Measurements from ENCODE around the gene SPAG16.
A peak's percentile ranks its signal among the peaks of the same experiment; 100 is the strongest.
"Not testable (repeated sequence)": the region's sequence is repeated elsewhere in the genome, so short reads cannot be mapped to it uniquely, and the experiment has no call there.

SPAG16 gene

DNA sequence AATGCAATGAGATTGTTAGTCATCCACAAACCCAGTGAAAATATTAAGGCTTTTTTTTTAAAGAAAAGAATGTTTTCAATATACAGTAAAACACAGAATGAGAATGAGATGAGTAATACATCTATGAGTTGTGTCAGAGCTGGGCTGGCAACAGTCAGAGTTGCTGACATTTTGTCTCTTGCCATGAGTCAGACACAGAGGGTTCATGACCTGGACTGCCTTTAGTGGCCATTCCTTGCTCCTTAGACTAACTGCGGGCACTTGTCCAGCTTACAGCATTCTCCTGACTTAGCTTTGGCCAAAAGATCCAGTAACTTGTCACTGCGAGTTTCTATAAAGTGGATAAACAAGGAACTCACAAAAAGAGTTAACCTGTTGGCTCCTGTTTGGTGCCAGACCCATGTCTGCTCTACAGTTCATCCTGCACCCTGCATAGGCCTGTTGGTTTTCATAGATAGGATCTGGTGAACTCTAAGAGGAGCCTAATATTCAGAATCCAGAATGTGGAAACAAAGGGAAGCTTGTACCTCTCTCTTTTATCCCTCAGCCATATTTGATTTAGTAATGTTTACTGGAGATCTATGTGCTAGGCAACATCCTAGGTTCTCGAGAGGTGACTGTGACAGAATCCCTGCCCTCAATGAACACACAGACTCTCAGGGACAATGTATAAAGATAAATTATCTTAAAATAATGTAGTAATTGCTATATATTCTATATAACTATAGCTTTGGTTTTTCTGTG lies 735.1 kb downstream of the SPAG16 start:
- DNase-seq: peak; percentile 94

DNA sequence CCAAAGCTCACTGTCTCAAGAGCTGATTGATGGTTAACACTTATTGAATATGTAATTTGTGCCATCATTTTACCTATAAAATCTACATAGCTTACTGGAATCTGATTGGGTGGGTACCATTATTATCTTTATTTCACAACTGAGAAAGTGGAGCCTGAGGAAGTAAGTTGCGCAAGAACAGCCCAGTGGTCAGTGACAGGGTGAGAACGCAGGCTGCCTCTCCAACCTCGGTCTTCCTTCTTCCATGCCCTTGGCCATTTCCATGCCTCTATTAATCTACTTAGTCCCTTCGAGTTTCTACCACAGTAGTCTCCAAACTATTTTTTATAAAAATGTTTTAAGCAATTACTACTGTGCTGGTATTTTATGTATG lies 735.7 kb downstream of the SPAG16 start:
- DNase-seq: no peak

- no peak for DNase-seq
These were observed 744.9 kb downstream of the SPAG16 start for GRCh38 chr2:214029190-214029589.

- no peak for DNase-seq
These were observed 747.3 kb downstream of the SPAG16 start for GRCh38 chr2:214031566-214031965.

- no peak for DNase-seq
These were observed 750.2 kb downstream of the SPAG16 start for GRCh38 chr2:214034417-214034816.

- no peak for DNase-seq
These were observed 751.0 kb downstream of the SPAG16 start for GRCh38 chr2:214035091-214035852.

GRCh38 chr2:214035921-214036320 lies 751.7 kb downstream of the SPAG16 start:
- no peak for DNase-seq

DNA sequence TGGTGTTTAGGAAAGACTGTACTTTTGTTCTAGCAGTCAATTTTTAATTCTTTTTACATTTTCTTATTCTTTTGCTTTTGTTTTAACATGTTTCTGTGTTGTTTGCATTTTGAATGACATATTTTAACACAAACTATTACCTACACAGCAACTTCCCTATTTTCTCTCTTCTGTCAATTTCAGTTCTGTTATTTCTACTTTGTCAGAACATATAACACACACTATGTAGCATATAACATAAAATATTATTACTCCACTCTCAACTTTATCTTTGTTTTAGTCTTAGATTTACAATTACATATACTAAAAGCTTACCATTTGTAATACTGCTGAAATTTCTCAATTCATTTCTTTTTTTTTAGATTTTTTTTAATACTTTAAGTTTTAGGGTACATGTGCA lies 753.9 kb downstream of the SPAG16 start:
- no peak for DNase-seq

GRCh38 chr2:214050731-214051130 lies 766.5 kb downstream of the SPAG16 start:
- no peak for DNase-seq

GRCh38 chr2:214051585-214051984 lies 767.3 kb downstream of the SPAG16 start:
- DNase-seq: no peak

DNA sequence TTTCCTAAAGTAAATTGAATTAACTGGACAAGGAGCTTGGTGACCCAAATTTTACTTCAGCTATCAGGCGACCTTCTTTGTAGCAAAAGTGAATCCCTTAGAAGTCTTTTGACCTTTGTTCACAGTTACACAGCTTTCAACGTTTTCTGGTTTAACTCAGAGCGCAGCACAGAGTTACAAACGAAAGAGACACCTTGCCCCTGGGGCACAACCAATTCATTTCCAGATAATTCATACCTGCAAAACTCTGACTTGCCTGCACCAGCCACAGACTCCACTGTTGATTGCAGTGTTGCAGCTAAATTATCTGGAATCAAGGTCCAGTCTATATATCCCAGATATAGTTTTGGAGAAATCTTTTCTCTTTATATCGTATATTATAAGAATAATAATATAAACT lies 768.0 kb downstream of the SPAG16 start:
- no peak for DNase-seq

- no peak for DNase-seq
These were observed 773.7 kb downstream of the SPAG16 start for GRCh38 chr2:214057986-214058385.

- not testable (repeated sequence) for DNase-seq
These were observed 778.0 kb downstream of the SPAG16 start for GRCh38 chr2:214062279-214062678.

GRCh38 chr2:214064471-214064870 lies 780.2 kb downstream of the SPAG16 start:
- no peak for DNase-seq

GRCh38 chr2:214066862-214067261 lies 782.6 kb downstream of the SPAG16 start:
- no peak for DNase-seq

- peak; percentile 90 for DNase-seq
These were observed 785.0 kb downstream of the SPAG16 start for GRCh38 chr2:214069254-214069653.

GRCh38 chr2:214075456-214075855 lies 791.2 kb downstream of the SPAG16 start:
- DNase-seq: peak; percentile 88

DNA sequence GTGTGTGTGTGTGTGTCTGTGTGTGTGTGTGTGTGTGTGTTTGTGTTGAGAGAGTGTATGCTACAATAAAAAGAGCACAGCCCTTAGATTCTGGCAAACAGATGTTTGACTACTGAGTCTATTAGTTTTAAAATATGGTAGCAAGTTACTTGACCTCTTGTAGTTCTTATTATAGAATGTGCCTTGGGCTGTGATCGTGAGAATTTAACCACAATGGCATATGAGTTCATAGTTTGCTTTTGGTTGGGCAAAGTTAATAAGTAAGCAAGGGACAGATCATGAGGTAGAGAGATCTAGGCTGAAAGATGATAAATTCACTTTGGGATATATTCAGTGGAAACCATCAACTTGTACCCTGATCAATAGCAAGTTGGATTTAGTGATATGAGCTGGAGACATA lies 792.3 kb downstream of the SPAG16 start:
- DNase-seq: peak; percentile 42

- DNase-seq: no peak
These were observed 793.5 kb downstream of the SPAG16 start for GRCh38 chr2:214077727-214078126.

DNA sequence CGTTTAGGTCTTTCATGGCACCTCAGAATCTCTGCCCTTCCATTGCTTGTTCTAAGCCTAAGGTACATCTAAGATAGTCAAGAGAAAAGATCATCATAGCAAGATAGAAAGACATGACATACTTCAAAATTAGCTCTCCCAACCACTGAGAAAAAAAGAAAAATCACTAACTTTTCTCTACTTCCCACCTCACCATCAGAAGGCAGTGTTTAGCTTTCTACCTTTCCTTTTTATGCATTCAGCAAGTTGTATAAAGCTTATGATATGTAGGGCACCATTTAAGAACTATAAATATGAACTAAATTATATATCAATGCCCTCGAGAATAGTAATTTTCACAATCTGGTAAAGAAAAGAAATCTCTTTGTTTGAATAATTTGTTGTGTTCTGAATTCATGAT lies 794.8 kb downstream of the SPAG16 start:
- no peak for DNase-seq

- DNase-seq: no peak
These were observed 804.3 kb downstream of the SPAG16 start for GRCh38 chr2:214088536-214088935.

DNA sequence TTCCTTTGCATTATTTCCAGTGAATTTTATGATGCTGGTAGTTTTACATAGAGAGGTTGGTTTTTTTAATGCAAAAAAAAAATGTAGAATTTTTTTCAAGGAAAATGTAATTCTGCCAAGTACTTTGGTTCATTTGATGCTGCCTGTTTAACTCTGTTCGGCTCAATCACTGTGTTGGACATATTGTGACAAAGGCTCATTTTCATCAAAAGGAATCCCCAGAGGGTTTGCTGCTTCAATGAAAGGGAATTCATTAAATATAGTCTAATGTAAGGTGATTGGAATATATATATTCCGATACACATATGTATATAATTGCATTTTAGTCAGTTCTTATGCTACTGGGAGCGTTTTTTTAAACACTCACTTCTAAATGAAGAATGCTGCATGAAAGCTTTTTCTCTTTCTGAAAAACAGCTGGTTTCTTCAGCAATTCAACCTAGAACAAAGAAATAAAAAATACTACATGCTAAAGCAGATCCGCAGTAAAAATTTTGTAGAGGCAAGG lies 812.0 kb downstream of the SPAG16 start:
- no peak for DNase-seq

DNA sequence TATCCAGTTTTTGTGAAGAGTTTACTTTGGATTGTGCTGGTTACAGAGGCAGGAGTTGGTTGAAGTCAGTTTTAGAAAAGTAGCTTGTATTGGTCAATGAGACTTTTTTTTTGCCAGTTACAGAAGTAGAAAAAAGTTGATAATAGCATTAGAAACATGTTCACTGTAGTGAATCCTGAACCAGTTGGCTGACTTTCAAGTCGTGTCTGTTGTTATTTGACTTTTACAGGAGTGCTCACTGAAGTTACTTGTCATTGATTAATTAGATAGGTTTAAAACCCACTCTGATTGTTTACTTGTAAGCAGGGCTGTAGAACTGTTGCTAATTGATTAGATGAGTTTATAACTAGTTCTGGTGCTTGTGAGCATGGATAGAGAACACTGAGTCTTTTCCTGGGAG lies 814.5 kb downstream of the SPAG16 start:
- no peak for DNase-seq

GRCh38 chr2:214100488-214100887 lies 816.2 kb downstream of the SPAG16 start:
- DNase-seq: no peak

Data from fibroblast of skin of scalp (primary cell).